GM04503 (cell line): ENCODE data around the gene POLR2I.
"Not testable (repeated sequence)": the region's sequence is repeated elsewhere in the genome, so short reads cannot be mapped to it uniquely, and the experiment has no call there.

ENCODE experiments used
- DNase-seq: peaks from one replicate; pipeline ENCODE4 v3.0.0-alpha.2; 2012; ENCODE audit warnings: low read depth

POLR2I gene

GRCh38 chr19:36131221-36131620 is 16.5 kb upstream of the POLR2I start:
- DNase-seq, result not testable (repeated sequence)

- DNase-seq, result no peak
Measured at GRCh38 chr19:36128392-36128736, 13.7 kb upstream of the POLR2I start.

- DNase-seq, result no peak
Measured at GRCh38 chr19:36125557-36125956, 10.9 kb upstream of the POLR2I start.

GRCh38 chr19:36121486-36122124 is 6.9 kb upstream of the POLR2I start:
- DNase-seq, result no peak

GRCh38 chr19:36120984-36121358 is 6.3 kb upstream of the POLR2I start:
- no peak for DNase-seq

- no peak for DNase-seq
Measured at GRCh38 chr19:36120092-36120983, 5.7 kb upstream of the POLR2I start.

GRCh38 chr19:36116344-36116637 is 1.6 kb upstream of the POLR2I start:
- no peak for DNase-seq

DNA sequence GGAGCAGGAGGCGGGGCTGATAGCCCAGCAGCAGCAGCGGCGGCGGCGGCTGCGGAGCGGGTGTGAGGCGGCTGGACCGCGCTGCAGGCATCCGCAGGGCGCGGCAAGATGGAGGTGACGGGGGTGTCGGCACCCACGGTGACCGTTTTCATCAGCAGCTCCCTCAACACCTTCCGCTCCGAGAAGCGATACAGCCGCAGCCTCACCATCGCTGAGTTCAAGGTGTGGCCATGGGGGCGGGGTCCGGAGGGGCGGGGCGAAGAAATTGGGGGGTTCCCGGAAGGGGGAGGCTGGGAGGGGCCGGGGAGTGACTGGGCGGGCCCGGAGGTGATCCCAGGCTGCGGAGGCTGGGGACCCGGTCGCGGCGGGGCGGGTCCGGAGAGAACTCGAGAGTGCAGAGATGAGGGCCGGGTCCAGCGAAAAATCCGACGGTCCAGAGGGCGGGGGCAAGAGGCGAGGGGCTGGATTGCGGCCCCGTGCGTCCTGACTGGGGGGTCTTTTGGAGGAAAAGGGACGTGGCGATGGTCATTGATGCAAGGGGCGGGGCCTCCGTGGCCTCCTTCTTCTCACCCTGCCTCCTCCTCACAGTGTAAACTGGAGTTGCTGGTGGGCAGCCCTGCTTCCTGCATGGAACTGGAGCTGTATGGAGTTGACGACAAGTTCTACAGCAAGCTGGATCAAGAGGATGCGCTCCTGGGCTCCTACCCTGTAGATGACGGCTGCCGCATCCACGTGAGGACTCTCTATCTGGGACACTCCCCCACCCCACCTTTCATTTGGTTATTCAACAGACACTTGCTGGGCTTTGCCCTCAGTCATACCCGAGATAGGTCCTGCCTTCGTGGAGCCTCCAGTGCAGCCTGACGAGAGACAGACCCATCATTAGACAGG is 1.0 kb upstream of the POLR2I start, which contains the start of gene TBCB:
TBCB (plus strand) TSS at position 16 of the 891 bp plus-strand sequence; CDS start at position 109, 93 bp downstream.
- no peak for DNase-seq

DNA sequence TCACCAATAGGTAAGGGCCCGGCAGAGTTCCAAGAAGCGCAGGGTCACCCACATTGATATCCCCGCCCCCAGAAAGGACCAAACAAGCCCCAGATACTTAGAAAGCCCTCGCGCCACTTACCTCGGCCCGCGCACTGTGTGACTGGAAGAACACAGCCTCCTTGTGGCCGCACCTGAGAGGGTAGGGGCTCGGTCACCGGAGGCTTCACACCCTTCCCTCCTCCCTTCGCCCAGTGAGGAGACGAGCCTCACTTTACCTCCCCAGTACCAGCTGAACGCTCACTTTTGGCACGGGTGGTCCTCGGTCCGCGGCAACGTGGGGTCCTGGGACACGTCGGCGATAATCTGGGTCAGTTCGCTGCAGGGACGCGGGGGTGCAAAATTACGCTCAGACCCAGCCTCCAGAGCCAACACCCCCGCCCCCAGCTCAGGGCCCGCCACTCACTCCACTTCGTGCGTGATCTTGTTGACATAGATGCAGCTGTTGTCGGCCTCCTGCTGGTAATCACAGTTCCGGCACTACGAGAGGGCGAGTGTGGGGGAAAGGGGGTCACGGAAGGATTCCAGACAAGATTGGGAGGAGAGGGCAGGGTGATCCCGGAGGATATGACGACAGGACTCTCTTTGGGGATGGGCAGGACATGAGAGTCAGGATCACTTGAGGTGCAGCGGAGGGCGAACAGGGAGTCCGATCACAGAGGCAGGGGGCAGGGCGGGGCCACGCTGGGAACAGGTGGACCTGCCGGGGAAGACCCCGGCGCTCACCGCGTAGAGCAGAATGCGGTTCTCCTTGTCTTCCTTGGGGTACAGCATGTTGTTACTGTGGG is 568 bp downstream of the POLR2I start:
- DNase-seq, result peak; percentile 12

GRCh38 chr19:36113425-36113824 is 1.2 kb downstream of the POLR2I start:
- no peak for DNase-seq

- no peak for DNase-seq
Measured at GRCh38 chr19:36112678-36113077, 2.0 kb downstream of the POLR2I start.

DNA sequence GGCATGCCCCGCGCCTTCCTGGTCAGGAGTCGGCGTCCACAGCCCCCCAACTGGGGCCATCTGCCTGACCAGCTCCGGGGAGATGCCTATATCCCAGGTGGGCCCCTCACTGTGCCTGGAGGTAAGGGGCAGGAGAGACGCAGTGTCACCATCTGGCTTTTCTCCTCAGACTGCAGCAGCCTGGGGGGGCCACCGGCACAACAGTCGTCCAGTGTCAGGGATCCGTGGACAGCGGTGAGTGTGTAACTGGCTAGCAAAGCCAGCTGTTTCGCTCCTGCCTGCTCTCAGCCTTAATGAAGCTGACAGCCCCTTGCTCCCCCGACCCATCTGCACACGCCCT is 3.5 kb downstream of the POLR2I start:
- DNase-seq, result no peak

DNA sequence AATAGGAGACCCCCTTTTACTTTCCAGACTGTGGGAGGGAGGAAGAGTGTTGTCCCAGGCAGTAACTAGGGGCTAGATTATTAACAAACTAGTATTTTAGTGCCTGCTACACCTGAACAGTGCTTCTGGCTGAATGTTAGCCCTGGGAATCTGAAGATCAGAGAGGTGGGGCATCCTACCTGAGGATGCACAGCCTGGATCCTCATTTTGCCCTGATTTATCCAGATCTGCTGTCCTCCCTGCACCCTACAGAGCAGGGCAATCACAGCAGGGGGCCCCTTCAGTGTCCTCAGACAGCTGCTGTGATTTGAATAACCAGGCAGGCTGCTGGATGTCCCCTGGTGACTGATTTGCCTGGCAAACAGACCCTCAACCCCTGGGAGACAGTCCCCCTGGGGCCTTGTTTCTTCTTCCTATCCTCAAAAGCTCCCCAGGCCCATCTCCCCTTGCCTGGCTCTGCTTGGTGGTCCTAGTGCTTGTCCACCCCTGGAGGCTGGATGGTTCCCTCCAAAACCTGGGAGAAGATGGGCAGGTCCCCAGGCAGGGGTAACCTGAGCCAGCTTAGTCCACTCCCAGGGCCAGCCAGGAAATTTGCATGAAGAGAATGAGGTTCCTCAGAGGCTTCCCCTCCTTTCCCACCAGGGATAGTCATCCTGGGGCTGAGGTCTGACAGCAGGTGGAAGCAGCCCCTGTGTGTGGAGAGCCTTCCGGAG is 4.0 kb downstream of the POLR2I start, which contains the start of gene OVOL3:
OVOL3 (plus strand) TSS at position 657 of the 713 bp plus-strand sequence. CDS start 60 bp downstream, outside the sequence.
- no peak for DNase-seq

DNA sequence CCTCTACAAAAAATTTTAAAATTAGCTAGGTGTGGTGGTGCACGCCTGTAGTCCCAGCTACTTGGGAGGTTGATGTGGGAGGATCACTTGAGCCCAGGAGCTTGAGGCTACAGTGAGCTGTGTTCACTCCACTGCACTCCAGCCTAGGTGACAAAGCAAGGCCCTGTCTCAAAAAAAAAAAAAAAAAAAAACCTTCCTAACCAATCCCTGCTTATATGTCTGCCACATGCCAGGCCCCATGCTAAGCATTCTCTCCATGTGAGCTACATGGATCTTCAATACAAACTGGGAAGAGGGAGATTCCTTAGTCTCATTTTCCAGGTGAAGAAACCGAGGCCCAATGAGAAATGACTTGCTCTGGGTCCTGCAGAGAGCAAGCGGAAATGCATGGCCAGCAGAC is 6.0 kb downstream of the POLR2I start:
- no peak for DNase-seq

- no peak for DNase-seq
Measured at GRCh38 chr19:36106991-36107390, 7.7 kb downstream of the POLR2I start.

DNA sequence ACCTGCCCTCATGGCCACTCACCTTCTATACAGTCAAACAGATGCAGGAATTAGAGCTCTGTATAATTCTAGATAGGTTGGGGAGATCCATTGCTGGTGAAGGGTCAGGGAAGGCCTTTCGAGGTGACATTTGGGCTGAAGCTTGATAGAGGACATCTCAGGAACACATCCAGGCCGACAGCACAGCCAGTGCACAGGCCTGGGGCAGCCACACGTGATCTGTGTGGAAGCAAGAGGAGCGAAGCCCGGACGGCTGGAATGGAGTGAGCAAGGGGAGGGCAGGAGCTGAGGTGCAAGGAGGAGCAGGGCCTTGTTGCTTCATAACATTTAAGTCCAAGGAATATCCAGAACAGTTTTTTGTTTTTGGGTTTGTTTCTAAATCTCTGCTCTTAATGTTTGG is 8.2 kb downstream of the POLR2I start:
- no peak for DNase-seq

- DNase-seq, result no peak
Measured at GRCh38 chr19:36103842-36104552, 10.7 kb downstream of the POLR2I start.

GRCh38 chr19:36103040-36103626 is 11.5 kb downstream of the POLR2I start:
- DNase-seq, result no peak

DNA sequence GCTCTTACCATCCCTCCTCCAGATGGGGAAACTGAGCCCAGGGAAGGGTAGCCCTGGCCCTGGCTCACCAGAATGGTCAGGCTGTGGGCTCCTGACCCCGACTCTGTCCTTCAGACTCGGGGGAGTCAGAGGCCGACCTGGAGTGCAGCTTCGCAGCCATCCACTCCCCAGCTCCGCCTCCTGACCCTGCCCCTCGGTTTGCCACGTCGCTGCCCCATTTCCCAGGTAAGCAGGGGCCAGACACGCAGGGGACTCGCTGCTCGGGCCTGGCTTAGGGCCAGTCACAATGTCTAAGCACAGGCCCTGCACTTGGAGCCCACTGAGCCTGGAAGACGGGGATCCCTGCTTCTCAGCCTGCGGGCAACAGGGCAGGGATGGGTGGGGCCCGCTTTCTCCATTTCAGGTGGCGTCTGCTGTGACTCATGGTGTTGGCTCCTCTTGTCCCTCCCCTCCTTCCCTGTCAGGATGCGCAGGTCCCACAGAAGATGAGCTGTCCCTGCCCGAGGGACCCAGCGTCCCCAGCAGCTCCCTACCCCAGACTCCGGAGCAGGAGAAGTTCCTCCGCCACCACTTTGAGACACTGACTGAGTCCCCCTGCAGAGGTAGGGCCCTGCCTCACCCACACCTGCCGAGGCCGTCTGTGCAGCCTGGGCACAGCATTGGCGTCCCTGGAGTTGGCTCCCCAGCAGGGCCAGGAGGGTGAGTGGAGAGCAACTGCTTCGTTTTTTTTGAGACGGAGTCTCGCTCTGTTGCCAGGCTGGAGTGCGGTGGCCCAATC is 12.9 kb downstream of the POLR2I start:
- no peak for DNase-seq
